BE2C (cell line): ENCODE measurements around the gene APOA4.

Experiments used
- DNase-seq: peaks from one replicate; pipeline ENCODE4 v3.0.0-alpha.2; 2020
- H3K27me3 ChIP-seq: fragments of 250-450 bp; sonication (Bioruptor Pico); 2 replicates; pipeline ENCODE4 v1.5.1; 2020; ENCODE audit warnings: mild to moderate bottlenecking
- H3K36me3 ChIP-seq: fragments of 250-450 bp; sonication (Bioruptor Pico); 2 replicates; pipeline ENCODE4 v1.5.1; 2020; ENCODE audit warnings: mild to moderate bottlenecking
- H3K4me1 ChIP-seq: fragments of 250-450 bp; sonication (Bioruptor Pico); 2 replicates; pipeline ENCODE4 v1.5.1; 2020
- H3K4me3 ChIP-seq: 2 replicates; pipeline ENCODE4 v1.5.1; 2011; ENCODE audit warnings: low read depth, low read length
- H3K9me3 ChIP-seq: fragments of 250-450 bp; sonication (Bioruptor Pico); 2 replicates; pipeline ENCODE4 v1.5.1; 2020
- TF ChIP-seq, protein P1 (sequence below): IDR thresholded peaks from 2 replicates; pipeline ENCODE4 v1.5.1; 2012; ENCODE audit warnings: mild to moderate bottlenecking, low read depth, low read length

APOA4 gene

GRCh38 chr11:116853461-116854073, 30.5 kb upstream of the APOA4 start:
- peaks cover 58% of the 10 kb centered on the region for H3K36me3 ChIP-seq

DNA sequence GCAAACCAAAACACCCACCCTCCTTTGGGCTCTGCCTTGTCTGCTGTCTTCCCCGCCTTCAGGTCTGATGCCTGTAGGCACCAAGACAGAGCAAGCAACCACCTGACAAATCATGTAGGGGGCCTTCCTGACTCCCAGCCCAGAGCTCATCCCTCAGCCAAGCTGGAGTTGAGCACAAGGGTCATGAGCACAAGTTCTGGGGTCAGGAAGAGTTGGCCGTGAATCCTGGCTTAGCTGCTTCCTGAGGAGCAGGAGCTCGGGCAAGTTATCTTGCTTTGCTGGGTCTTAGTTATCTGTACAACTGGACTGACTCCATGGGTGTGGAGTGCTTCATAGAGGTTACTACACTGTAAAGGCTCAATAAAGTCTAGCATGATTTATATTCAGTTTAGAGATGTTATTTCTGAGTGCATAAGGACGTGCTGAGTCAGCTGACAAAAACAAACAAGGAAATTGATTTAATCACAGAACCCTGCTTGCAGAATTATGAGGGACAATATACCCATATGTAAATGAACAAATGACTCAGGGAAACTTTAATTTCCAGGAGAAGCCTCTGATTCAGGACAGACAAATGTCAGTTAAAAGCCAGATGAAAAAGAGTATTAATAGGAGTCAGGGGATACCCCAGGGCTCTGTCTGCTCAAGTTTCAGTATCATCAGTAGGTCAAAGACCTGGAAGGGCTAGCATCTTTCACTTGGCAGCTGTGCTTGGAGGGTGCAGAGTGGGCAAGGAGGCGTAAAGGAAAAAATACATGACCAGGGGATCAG, 29.3 kb upstream of the APOA4 start:
- Histone ChIP-seq H3K27me3 (no peaks in the 10 kb centered on the region), H3K36me3 (peaks cover 57% of the 10 kb centered on the region), H3K9me3 (no peaks in the 10 kb centered on the region), H3K4me3 (no peak overlapping the region), H3K4me1 (no peaks in the 10 kb centered on the region)
- DNase-seq = no peak
- TF ChIP-seq, protein P1, sequence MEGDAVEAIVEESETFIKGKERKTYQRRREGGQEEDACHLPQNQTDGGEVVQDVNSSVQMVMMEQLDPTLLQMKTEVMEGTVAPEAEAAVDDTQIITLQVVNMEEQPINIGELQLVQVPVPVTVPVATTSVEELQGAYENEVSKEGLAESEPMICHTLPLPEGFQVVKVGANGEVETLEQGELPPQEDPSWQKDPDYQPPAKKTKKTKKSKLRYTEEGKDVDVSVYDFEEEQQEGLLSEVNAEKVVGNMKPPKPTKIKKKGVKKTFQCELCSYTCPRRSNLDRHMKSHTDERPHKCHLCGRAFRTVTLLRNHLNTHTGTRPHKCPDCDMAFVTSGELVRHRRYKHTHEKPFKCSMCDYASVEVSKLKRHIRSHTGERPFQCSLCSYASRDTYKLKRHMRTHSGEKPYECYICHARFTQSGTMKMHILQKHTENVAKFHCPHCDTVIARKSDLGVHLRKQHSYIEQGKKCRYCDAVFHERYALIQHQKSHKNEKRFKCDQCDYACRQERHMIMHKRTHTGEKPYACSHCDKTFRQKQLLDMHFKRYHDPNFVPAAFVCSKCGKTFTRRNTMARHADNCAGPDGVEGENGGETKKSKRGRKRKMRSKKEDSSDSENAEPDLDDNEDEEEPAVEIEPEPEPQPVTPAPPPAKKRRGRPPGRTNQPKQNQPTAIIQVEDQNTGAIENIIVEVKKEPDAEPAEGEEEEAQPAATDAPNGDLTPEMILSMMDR = no peak

More at GRCh38 chr11:116853461-116854073, 30.5 kb upstream of the APOA4 start:
- no peak for DNase-seq
- no peak overlapping the region for H3K4me3 ChIP-seq
- no peaks in the 10 kb centered on the region for H3K27me3 ChIP-seq
- no peaks in the 10 kb centered on the region for H3K4me1 ChIP-seq
- H3K9me3 ChIP-seq = no peaks in the 10 kb centered on the region
- TF ChIP-seq, protein P1 = no peak

GRCh38 chr11:116851626-116852025, 28.5 kb upstream of the APOA4 start:
- DNase-seq = no peak
- Histone ChIP-seq H3K4me3 (no peak overlapping the region), H3K9me3 (no peaks in the 10 kb centered on the region), H3K4me1 (no peaks in the 10 kb centered on the region), H3K36me3 (peaks cover 62% of the 10 kb centered on the region), H3K27me3 (no peaks in the 10 kb centered on the region)
- TF ChIP-seq, protein P1 = no peak

GRCh38 chr11:116849486-116849885, 26.4 kb upstream of the APOA4 start:
- Histone ChIP-seq H3K4me3 (no peak overlapping the region), H3K9me3 (no peaks in the 10 kb centered on the region), H3K36me3 (peaks cover 70% of the 10 kb centered on the region), H3K4me1 (no peaks in the 10 kb centered on the region), H3K27me3 (no peaks in the 10 kb centered on the region)
- no peak for DNase-seq
- TF ChIP-seq, protein P1 = no peak

DNA sequence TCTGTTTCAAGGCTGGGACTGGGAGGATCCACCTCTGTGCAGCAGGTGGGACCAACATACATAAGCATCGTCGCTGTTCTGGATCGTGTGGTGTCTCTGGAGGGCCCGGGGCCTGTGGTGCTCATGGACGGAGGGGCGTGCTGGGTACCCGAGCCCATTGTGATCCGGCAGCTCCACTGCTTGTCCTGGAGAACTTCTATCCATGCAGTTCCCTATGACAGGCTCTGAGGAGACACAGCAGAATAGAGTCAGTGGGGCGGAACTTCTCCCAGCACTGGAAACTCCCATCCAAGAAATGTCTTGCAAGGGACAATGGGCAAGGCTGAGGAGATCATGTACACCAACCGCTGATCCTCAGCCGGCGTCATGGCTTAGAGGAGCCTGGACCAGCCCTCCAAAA, 26.0 kb upstream of the APOA4 start:
- no peak for DNase-seq
- peaks cover 65% of the 10 kb centered on the region for H3K36me3 ChIP-seq
- no peaks in the 10 kb centered on the region for H3K27me3 ChIP-seq
- TF ChIP-seq, protein P1 = no peak
- no peak overlapping the region for H3K4me3 ChIP-seq
- H3K9me3 ChIP-seq = no peaks in the 10 kb centered on the region
- no peaks in the 10 kb centered on the region for H3K4me1 ChIP-seq

- no peaks in the 10 kb centered on the region for H3K9me3 ChIP-seq
- TF ChIP-seq, protein P1 = no peak
- no peak for DNase-seq
- H3K27me3 ChIP-seq = no peaks in the 10 kb centered on the region
- H3K4me1 ChIP-seq = no peaks in the 10 kb centered on the region
- H3K4me3 ChIP-seq = no peak overlapping the region
- H3K36me3 ChIP-seq = peaks cover 56% of the 10 kb centered on the region
Measured at GRCh38 chr11:116847612-116848011, 24.5 kb upstream of the APOA4 start.
